Esophagus squamous epithelium (tissue), 5 donors: ENCODE results near the gene LYAR. TPM values are rescaled to one million over a fixed set of nuclear protein-coding genes. Genes with fewer than 3 reads are reported as not detected.

Source experiments
- DNase-seq: peaks from one replicate; lab custom pipeline; 2025; lab: John Stamatoyannopoulos, UW
- H3K27ac ChIP-seq, 4 donors: fragments of 200-600 bp; sonication (generic); one replicate each; pipeline ENCODE4 v1.5.1; 2016 to 2019; ENCODE audit warnings: mild to moderate bottlenecking in 1 of 4
- H3K27me3 ChIP-seq, 4 donors: fragments of 200-600 bp; sonication (generic); 1 replicate in 3 of 4; 2 replicates in 1 of 4; pipeline versions ENCODE4 v1.5.1 to v1.6.0; 2017 to 2021; ENCODE audit warnings: antibody characterized with exemption in 1 of 4
- H3K36me3 ChIP-seq, 3 donors: fragments of 200-600 bp; sonication (generic); one replicate each; pipeline ENCODE4 v1.5.1; 2016 to 2019
- H3K4me1 ChIP-seq, 3 donors: fragments of 200-600 bp; sonication (generic); one replicate each; pipeline ENCODE4 v1.5.1; 2017 to 2019
- H3K4me3 ChIP-seq, 4 donors: fragments of 200-600 bp; sonication (generic); 1 replicate in 3 of 4; 2 replicates in 1 of 4; pipeline ENCODE4 v1.5.1; 2016 to 2019; ENCODE audit warnings: mild to moderate bottlenecking in 2 of 4, moderate library complexity in 1 of 4
- H3K9me3 ChIP-seq, 3 donors: fragments of 200-600 bp; sonication (generic); one replicate each; pipeline ENCODE4 v1.5.1; 2016 to 2019
- POLR2A ChIP-seq, 4 donors: fragments of 450-650 bp; IDR thresholded peaks; one replicate each; pipeline ENCODE4 v1.6.1; 2017; ENCODE audit warnings: antibody characterized with exemption in 4 of 4, mild to moderate bottlenecking in 4 of 4, moderate library complexity in 3 of 4
- WGBS, 2 donors: methylation state at CpG; one replicate each; pipeline ENCODE4 v1.1.5; 2018; 5-methylcytosine and 5-hydroxymethylcytosine counted together
- intact Hi-C: fragments of 100-400 bp; cut with DNase I; formaldehyde crosslinking; loops from one replicate; pipeline ENCODE4 v1.15.0; 2022
- total RNA-seq, 4 donors: library from RNA; depleted of rRNA; stranded (reverse); fragments of >200 nt; gene quantifications; one replicate each; pipeline ENCODE4 v1.1.0, GENCODE V29; 2016
- TF ChIP-seq, protein P1 (sequence below), 6 experiments: fragments of 450-650 bp in 4 of 6; fragments of 200-600 bp in 2 of 6; sonication (generic) in 2 of 6; IDR thresholded peaks; one replicate each; pipeline ENCODE4 v1.5.1; 2016 to 2019; ENCODE audit warnings: antibody characterized with exemption in 6 of 6, mild to moderate bottlenecking in 4 of 6, moderate library complexity in 4 of 6
- donor health status: DM: yes; HTN: yes; CAD: no.

The LYAR gene
- total RNA-seq, 4 donors from 2014 or later = 9.1 to 35.7 (median 22.0) TPM

DNA sequence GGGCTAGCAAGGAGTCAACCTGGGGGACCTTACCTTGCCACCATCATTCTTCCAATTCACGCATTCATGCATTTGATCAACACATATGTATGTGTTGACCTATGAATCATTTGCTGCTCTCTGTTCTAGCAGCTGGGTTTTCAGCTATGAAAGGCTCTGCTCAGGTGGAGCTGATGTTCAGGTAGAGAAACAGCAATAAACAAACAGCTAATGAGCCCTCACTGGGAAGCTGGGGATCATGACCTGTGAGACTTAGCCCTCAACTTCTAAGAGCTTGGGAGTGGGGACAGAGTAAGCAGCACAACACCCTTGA is 61.6 kb downstream of the LYAR start:
- H3K4me1 ChIP-seq = peaks cover 0 to 18% (median 4%) of the 10 kb centered on the region in 3 donors
- H3K36me3 ChIP-seq = no peaks in the 10 kb centered on the region
- 67 to 70% methylated on average over 1 of the region's 1 CpG for WGBS, 2 donors
- H3K4me3 ChIP-seq = no peak overlapping the region
- peaks cover 5 to 77% (median 12%) of the 10 kb centered on the region in 4 donors for H3K27me3 ChIP-seq
- H3K27ac ChIP-seq = no peak overlapping the region
- TF ChIP-seq, protein P1, sequence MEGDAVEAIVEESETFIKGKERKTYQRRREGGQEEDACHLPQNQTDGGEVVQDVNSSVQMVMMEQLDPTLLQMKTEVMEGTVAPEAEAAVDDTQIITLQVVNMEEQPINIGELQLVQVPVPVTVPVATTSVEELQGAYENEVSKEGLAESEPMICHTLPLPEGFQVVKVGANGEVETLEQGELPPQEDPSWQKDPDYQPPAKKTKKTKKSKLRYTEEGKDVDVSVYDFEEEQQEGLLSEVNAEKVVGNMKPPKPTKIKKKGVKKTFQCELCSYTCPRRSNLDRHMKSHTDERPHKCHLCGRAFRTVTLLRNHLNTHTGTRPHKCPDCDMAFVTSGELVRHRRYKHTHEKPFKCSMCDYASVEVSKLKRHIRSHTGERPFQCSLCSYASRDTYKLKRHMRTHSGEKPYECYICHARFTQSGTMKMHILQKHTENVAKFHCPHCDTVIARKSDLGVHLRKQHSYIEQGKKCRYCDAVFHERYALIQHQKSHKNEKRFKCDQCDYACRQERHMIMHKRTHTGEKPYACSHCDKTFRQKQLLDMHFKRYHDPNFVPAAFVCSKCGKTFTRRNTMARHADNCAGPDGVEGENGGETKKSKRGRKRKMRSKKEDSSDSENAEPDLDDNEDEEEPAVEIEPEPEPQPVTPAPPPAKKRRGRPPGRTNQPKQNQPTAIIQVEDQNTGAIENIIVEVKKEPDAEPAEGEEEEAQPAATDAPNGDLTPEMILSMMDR (IDR thresholded peaks at IDR 0.05) = no peak
- TF ChIP-seq POLR2A (IDR thresholded peaks at IDR 0.05) = no peak
- intact Hi-C loops = no loop called here
- H3K9me3 ChIP-seq = peaks cover 0 to 3% (median 2%) of the 10 kb centered on the region in 3 donors
- no peak for DNase-seq

DNA sequence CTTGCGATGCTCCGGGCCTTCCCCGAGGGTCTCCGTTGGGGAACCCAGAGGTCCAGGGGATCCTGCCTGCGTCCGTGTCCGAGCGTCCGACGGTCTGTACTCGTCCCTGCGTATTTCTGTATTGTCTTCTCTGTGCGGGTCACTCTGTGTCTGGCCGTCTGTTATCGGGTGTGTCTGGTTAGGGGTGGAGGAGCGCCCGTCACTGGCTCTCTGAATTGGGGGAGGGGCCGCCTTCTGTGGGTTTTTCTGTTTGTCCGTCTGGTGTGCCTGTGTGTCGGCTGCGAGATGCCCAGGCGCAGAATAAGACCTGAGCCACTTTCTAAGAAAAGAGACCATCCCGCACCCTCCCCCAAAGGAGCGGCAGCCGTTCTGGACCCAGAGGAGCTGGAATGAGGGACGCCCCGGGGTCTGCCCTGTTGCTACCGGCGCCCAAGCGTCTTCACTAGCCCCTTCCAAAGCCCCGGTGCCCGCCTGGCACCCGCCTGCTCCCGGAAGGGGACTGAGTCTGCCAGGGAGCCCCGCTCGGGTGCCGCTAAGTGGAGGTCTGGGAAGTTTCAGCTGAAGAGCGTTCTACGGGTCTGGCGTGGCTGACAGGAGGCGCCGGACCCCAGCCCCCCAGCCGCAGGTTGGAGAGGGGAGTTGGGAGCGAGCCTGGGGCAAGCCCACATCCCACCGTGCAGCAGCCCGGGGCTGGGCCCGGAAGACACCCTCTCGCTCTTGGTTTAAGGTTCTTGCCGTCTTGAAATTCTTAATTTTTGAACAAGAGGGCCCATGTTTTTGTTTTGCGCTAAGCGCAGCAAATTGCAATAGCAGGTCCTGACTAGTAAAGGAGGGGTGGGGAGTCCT is 62.2 kb downstream of the LYAR start:
- peaks cover 0 to 18% (median 4%) of the 10 kb centered on the region in 3 donors for H3K4me1 ChIP-seq
- intact Hi-C loops = no loop called here
- no peak overlapping the region for H3K27ac ChIP-seq
- H3K36me3 ChIP-seq = no peaks in the 10 kb centered on the region
- TF ChIP-seq, protein P1 (IDR thresholded peaks at IDR 0.05) = no peak
- TF ChIP-seq POLR2A (IDR thresholded peaks at IDR 0.05) = no peak
- peaks cover 0 to under 1% (median 0%) of the 10 kb centered on the region in 3 donors for H3K9me3 ChIP-seq
- peaks cover 5 to 83% (median 12%) of the 10 kb centered on the region in 4 donors for H3K27me3 ChIP-seq
- no peak for DNase-seq
- WGBS, 2 donors = 28 to 42% methylated on average over 7 to 11 of the region's 51 CpGs
- no peak overlapping the region for H3K4me3 ChIP-seq

DNA sequence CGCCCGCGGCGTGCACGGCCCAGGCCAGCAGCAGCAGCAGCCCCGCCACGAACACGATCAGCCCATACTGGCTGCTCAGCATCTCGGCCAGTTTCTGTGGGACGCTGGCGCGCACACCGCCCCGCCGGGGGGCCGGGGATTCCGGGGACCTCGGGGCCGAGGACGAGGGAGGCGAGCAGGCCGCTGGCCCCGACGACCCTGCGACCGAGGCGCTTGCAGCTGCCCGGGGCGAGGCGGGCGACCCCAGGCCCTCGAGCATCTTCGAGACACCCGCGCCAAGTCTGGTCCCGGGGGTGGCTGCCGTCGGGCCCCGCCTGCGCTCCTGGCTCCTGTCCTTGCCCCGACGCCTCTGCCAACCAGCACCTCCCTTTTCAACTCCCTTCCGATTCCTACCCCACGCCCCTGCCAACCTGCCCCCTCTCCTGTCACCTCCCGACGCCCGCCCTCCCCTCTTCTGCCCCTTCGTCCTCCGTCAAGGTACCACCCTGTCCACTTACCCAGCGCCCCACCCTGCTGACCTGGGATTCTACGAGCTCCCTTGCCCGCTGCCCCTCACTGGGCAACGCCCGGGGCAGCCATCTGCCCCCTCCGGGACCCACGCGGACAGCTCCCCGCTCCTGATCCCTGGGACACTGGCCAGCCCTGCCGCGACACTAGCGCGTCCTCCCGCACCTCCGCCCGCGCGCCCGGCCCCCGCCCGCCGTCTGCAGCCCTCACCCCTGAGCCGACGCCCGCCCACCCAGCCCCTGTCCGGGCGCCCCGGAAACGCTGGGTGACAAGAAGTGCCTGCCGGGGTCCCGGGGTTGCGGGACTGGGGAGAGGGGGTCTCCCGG is 63.1 kb downstream of the LYAR start, which contains the start of gene OTOP1:
Gene OTOP1 (minus strand): TSS at position 324 of the 833 bp plus-strand sequence. CDS start 65 bp downstream, at position 259.
- H3K27me3 ChIP-seq = peaks cover 5 to 92% (median 12%) of the 10 kb centered on the region in 4 donors
- H3K36me3 ChIP-seq = no peaks in the 10 kb centered on the region
- 3 to 11% methylated on average over 6 to 7 of the region's 82 CpGs for WGBS, 2 donors
- TF ChIP-seq, protein P1 (IDR thresholded peaks at IDR 0.05) = no peak
- no peak for TF ChIP-seq POLR2A (IDR thresholded peaks at IDR 0.05)
- H3K9me3 ChIP-seq = no peaks in the 10 kb centered on the region
- no peak within 1 kb of the TSS for H3K27ac ChIP-seq
- H3K4me1 ChIP-seq = peaks cover 0 to 18% (median 4%) of the 10 kb centered on the region in 3 donors
- no peak for DNase-seq
- H3K4me3 ChIP-seq = no peak within 1 kb of the TSS
- intact Hi-C loops = no loop called here

DNA sequence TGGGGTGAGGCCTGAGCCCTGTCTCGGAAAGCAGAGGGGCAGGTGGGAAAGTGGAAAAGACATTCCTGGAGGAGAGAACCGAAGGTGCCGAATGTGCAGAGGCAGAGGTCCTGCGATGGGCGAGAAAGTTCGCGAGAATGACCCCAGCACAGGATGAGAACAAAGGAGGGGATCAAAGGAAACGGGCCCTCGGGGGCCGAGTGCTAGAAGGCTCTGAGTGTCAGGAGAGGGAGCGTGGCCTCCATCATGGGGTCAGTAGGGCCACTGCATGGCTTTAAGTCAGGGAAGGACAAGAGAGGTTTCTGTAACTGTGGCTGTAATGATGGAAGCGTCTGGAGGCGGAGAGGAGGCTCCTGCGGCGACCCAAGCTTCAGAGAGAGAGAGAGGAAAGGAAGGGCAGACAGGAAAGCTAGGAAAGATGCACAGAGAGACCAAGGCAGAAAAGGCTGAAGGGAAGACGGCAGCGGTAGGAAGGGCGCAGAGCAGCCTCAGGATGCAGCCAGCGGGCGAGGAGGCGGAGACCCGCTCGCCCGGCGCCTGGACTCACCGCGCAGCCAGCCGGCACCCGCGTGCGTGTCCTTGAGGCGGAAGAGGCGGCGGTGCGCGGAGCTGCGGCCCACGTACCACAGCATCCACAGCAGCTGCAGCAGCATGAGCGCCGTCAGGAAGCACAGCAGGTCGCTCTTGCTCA is 63.9 kb downstream of the LYAR start:
- DNase-seq = no peak
- TF ChIP-seq POLR2A (IDR thresholded peaks at IDR 0.05) = no peak
- TF ChIP-seq, protein P1 (IDR thresholded peaks at IDR 0.05) = no peak
- intact Hi-C loops = no loop called here
- peaks cover 0 to 18% (median 4%) of the 10 kb centered on the region in 3 donors for H3K4me1 ChIP-seq
- H3K9me3 ChIP-seq = no peaks in the 10 kb centered on the region
- H3K4me3 ChIP-seq = no peak overlapping the region
- WGBS, 2 donors = 25 to 38% methylated on average over 27 to 40 of the region's 41 CpGs
- H3K27me3 ChIP-seq = peaks cover 5 to 98% (median 12%) of the 10 kb centered on the region in 4 donors
- H3K36me3 ChIP-seq = no peaks in the 10 kb centered on the region
- H3K27ac ChIP-seq = no peak overlapping the region

Other genes starting within 250 kb of the LYAR start
- under 1 TPM in 3 of 4 donors, not detected in 1; 0.19 to 0.53 (median 0.34) TPM for gene OTOP1, start 63.2 kb downstream of the LYAR start, total RNA-seq
- gene TMEM128, start 41.9 kb downstream of the LYAR start, total RNA-seq = 10 to 100 TPM in 3 of 4 donors, 1 to 10 TPM in 1; 8.6 to 15.1 (median 11.6) TPM
- gene ZBTB49, start 97 bp upstream of the LYAR start, total RNA-seq = 1 to 10 TPM; 1.7 to 6.3 (median 4.4) TPM
- gene NSG1, start 96.9 kb upstream of the LYAR start, total RNA-seq = 10 to 100 TPM; 21.2 to 48.8 (median 37.5) TPM